GM19468 (cell line): ENCODE results near the gene PHF1.
A peak's percentile ranks its signal among the peaks of the same experiment; 100 is the strongest.

ENCODE experiments used
- ATAC-seq: cut with Tn5 transposase; IDR thresholded peaks from one replicate; pipeline ENCODE4 v1.9.1; 2021; ENCODE audit warnings: mild to moderate bottlenecking, moderate library complexity, moderate number of reproducible peaks; ENCODE audit not compliant: unreplicated experiment; ENCODE audit errors: extremely low read depth

The PHF1 gene

DNA sequence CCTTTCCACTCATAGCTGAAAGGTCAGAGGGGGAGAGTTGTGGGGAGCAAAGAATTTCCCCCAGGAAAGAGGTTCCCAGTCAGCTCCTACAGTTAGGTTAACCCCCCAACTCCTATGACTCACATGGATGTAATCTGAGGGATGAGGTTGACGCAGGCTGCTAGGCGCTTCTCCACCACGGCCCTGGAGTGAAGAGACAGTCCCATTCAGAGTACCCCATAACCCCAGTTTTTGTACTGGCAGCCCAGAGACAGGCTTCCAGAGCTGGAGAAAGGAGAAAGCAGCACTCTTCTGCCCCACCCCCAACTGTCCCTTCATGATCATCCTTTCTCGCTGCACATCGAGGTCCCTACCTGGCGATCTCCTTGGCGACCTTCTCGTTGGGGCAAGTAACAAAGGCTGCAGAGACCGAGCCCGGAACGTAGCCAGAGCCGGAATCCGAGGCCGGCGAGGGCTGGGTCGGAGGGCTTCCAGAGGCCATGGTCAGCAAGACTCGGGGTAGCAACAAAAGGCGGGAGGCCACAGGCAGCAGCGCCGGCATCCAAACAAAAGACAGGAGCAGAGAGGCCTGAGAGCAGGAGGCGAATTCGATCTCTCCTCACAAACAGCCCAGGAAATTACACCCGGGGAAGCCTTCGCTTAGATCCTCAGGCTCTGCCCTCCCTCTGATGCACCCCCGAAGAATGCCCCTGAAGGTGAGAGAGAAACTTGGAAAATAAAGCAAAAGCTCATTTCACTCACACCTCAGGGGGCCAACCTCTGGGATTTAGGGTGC, 6.5 kb downstream of the PHF1 start:
- ATAC-seq = no peak

- ATAC-seq = peak; percentile 71
These were observed 7.3 kb downstream of the PHF1 start, which contains the start of gene CUTA for GRCh38 chr6:33417903-33418689. TSS of gene CUTA (minus strand) at chr6:33418107. CDS start at chr6:33418000, 107 bp downstream.

DNA sequence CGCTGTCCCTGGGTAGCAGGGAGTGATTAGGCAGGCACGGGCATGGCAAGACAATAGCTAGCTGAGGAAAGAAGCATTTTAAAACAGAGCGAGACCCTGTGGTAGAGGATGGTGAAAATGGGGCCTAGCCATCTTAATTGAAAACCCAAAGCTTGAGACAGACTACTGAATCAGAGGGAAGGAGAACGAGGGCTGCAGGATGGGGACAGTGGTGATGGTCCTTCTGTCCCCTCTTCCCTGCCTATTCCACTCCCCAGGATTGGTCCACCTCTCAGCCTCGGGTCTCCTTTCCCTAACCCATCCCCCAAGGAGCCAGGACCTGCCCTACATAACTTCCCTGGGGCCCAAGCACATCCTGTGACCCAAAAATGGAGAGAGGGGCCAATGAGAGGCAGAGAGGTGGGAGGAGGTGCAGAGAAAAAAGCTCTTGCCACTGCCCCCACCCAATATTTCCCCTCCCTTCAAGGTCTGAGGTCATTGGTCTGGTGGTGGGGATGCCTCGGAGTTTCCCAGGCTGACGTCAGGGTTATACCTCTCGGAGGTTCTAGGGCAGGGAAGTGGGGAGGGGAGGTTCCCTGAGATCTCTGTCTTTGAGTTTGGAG, 8.0 kb downstream of the PHF1 start:
- no peak for ATAC-seq

GRCh38 chr6:33419580-33420490, 9.0 kb downstream of the PHF1 start, which contains the start of gene SYNGAP1:
TSS of gene SYNGAP1 (plus strand) at chr6:33420065. CDS start at chr6:33420265, 200 bp downstream.
- no peak for ATAC-seq

- ATAC-seq = no peak
These were observed 9.9 kb downstream of the PHF1 start for GRCh38 chr6:33420491-33421343.

GRCh38 chr6:33421344-33421643, 10.5 kb downstream of the PHF1 start:
- ATAC-seq = no peak

- no peak for ATAC-seq
These were observed 13.0 kb downstream of the PHF1 start for GRCh38 chr6:33423777-33424176.

- ATAC-seq = no peak
These were observed 14.2 kb downstream of the PHF1 start for GRCh38 chr6:33424855-33425667.

DNA sequence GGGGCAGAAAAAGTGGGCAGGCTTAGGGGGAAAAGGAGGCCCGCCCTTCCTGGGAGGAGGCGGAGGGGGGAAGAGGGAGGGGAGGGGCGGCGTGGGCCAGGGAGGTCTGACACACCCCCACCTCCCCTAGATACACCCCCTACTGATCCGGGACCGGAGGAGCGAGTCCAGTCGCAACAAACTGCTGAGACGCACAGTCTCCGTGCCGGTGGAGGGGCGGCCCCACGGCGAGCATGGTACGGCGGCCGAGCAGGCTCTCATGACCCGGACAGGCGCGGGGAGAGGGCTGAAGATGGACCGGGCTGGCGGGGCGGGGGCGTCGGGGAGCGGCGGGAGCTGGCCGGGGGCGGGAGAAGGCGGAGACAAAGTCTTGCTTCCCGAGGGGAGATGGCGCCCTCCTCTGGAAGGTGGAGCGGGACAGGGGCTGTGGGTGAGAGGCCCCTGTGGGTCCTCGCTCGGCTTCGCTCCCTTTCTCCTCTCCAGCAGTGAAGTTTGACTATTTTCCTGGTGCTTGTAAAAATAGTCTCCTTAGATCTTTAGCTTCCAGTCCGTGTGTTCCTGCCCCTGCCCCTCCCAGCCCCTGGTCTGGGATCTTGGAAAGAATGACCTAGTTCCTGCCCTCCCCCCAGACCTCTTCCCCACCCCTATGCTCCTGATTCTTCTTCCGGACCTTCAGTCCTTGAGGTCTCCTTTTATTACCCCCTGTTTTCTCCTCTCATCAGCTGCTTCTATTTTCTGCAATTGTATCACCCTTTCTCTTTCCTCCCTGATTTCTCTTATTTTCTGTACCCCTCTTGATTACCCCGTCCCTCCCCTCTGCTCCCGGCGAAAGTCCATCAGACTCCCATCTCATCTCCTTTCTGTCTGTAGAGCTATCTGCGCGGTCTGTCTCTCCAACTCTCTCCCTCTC, 15.1 kb downstream of the PHF1 start:
- no peak for ATAC-seq

DNA sequence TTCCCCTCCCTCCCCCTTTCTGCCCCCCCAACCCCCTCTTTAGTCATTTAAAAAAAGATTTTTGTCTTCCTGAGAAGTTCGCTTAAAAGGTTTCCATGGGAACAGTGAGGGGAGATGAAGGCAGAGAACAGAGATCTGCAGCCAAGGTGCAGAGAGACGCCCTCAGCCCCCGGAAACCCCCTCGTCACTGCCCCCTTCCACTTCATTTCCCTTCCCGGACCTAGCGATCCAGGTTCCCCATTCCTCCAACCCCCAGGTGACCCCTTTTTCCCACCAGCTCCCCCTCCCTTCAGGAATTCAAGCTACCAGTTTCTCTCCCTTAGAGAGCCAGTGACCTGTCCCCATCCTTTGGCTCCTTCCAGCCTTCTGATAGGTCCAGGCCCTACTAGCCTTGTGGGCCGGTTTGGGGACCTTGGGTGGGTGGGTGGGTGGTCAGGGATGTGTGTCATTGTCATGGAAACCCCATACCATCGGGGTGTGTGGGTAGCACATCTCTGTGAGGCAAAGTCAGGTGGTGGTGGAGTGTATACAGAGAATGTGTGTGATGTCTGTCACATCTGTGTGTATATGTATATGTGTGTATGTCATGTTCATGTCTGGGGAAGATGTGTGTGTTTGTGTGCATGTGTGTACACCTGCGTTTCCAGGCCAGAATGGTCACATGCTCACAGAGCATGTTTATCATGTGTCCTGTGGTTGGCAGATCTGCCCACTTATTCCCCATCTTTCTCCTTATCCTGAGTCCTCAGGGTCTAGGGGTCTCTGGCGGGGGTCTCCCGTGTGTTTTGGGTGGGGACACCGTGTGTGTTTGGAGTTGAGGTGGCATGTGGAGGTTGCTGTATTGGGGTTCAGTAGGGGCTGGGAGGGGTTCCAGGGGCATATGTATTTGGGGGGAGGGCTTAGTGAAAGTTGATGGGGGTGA, 16.0 kb downstream of the PHF1 start:
- ATAC-seq = no peak

- no peak for ATAC-seq
These were observed 16.9 kb downstream of the PHF1 start for GRCh38 chr6:33427585-33428223.

- ATAC-seq = no peak
These were observed 17.6 kb downstream of the PHF1 start for GRCh38 chr6:33428224-33428965.

- ATAC-seq = no peak
These were observed 18.3 kb downstream of the PHF1 start for GRCh38 chr6:33428966-33429749.

DNA sequence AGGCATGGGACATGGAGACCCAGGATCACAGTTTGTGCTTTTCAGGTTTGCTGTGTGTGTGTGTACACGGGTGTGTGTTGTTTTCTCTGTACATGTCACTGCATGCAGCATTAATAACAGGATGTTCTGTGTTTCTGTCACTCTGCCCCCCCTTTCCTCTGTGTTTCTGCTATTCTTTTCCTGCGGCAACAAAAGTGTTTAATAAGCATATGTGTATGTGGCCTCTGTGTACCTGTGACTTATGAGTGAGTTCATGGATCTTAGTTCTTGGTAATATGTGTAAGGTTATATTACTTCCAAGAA, 18.9 kb downstream of the PHF1 start:
- ATAC-seq = no peak

GRCh38 chr6:33430334-33430733, 19.5 kb downstream of the PHF1 start:
- ATAC-seq = no peak
